MM.1S (cell line): ENCODE measurements around the gene MMP25.

Experiments
- DNase-seq: peaks from one replicate; pipeline ENCODE4 v3.0.0-alpha.2; 2015
- H2AFZ ChIP-seq: fragments of 300-600 bp; sonication (generic); 2 replicates; pipeline ENCODE4 v1.6.0; 2016; ENCODE audit warnings: antibody characterized with exemption, low read length
- H3F3A ChIP-seq: fragments of 300-600 bp; sonication (generic); 2 replicates; pipeline ENCODE4 v1.6.1; 2016; ENCODE audit warnings: mild to moderate bottlenecking, antibody characterized with exemption, low read length, moderate library complexity, mixed read lengths; ENCODE audit not compliant: insufficient read depth
- H3K27ac ChIP-seq: fragments of 300-600 bp; sonication (generic); 2 replicates; pipeline ENCODE4 v1.5.1; 2016; ENCODE audit warnings: mild to moderate bottlenecking, low read length
- H3K27me3 ChIP-seq: fragments of 300-600 bp; sonication (generic); replicated peaks from 2 replicates; pipeline ENCODE4 v1.6.0; 2016; ENCODE audit warnings: low read length; ENCODE audit not compliant: insufficient read depth
- H3K36me3 ChIP-seq: fragments of 300-600 bp; sonication (generic); replicated peaks from 2 replicates; pipeline ENCODE4 v1.6.1; 2016; ENCODE audit warnings: mild to moderate bottlenecking, low read length, mixed read lengths; ENCODE audit not compliant: insufficient read depth
- H3K4me1 ChIP-seq: fragments of 300-600 bp; sonication (generic); 2 replicates; pipeline ENCODE4 v1.6.1; 2016; ENCODE audit warnings: low read length, mixed read lengths
- H3K4me2 ChIP-seq: fragments of 300-600 bp; sonication (generic); 2 replicates; pipeline ENCODE4 v1.6.0; 2016; ENCODE audit warnings: low read depth, low read length
- H3K4me3 ChIP-seq: fragments of 300-600 bp; sonication (generic); 2 replicates; pipeline ENCODE4 v1.5.1; 2016; ENCODE audit warnings: low read length, mixed read lengths
- H3K79me2 ChIP-seq: fragments of 300-600 bp; sonication (generic); 2 replicates; pipeline ENCODE4 v1.6.1; 2016; ENCODE audit warnings: mixed run types, low read length, mixed read lengths
- H3K9ac ChIP-seq: fragments of 300-600 bp; sonication (generic); 2 replicates; pipeline ENCODE4 v1.6.1; 2016; ENCODE audit warnings: low read length, mixed read lengths
- H3K9me2 ChIP-seq: fragments of 300-600 bp; sonication (generic); replicated peaks from 2 replicates; pipeline ENCODE4 v1.6.1; 2016; ENCODE audit warnings: mild to moderate bottlenecking, low read length, mixed read lengths; ENCODE audit not compliant: insufficient read depth
- H3K9me3 ChIP-seq: fragments of 300-600 bp; sonication (generic); replicated peaks from 2 replicates; pipeline ENCODE4 v1.6.1; 2016; ENCODE audit warnings: mild to moderate bottlenecking, low read length, mixed read lengths; ENCODE audit not compliant: insufficient read depth
- H4K20me1 ChIP-seq: fragments of 300-600 bp; sonication (generic); 2 replicates; pipeline ENCODE4 v1.6.1; 2016; ENCODE audit warnings: mild to moderate bottlenecking, low read length, moderate library complexity, mixed read lengths; ENCODE audit not compliant: insufficient read depth
- CTCF ChIP-seq: fragments of 300-600 bp; sonication (generic); IDR thresholded peaks from 2 replicates; pipeline ENCODE4 v1.5.1; 2016; ENCODE audit warnings: antibody characterized with exemption, low read length, mixed read lengths
- EZH2 ChIP-seq: fragments of 300-600 bp; sonication (generic); optimal IDR thresholded peaks from 2 replicates; pipeline ENCODE3; 2017; ENCODE audit warnings: low read depth, mild to moderate bottlenecking, antibody characterized with exemption, low read length, mixed read lengths
- EZH2phosphoT487 ChIP-seq: fragments of 300-600 bp; sonication (generic); IDR thresholded peaks from 2 replicates; pipeline ENCODE4 v1.6.1; 2018; ENCODE audit warnings: antibody characterized with exemption, low read length

MMP25 gene

GRCh38 chr16:3094289-3095027 lies 48.1 kb downstream of the MMP25 start:
- Histone ChIP-seq H3K4me1 (peaks cover 10% of the 10 kb centered on the region), H4K20me1 (no peaks in the 10 kb centered on the region), H2AFZ (no peak overlapping the region), H3K4me3 (no peak overlapping the region), H3K27me3 (peaks cover 58% of the 10 kb centered on the region), H3K4me2 (no peak overlapping the region), H3K9me3 (no peaks in the 10 kb centered on the region), H3K36me3 (no peaks in the 10 kb centered on the region), H3K79me2 (no peaks in the 10 kb centered on the region), H3K9me2 (no peaks in the 10 kb centered on the region), H3F3A (peaks cover 8% of the 10 kb centered on the region; the same call in 1 of the 2 replicates), H3K27ac (peak overlapping the region; percentile 11; the same call in 1 of the 2 replicates), H3K9ac (no peak overlapping the region)
- TF ChIP-seq CTCF (peak; percentile 68), EZH2 (no peak), EZH2phosphoT487 (no peak)
- DNase-seq = peak; percentile 54

- Histone ChIP-seq H3K4me1 (peaks cover 19% of the 10 kb centered on the region), H3F3A (peaks cover 12% of the 10 kb centered on the region; the same call in 1 of the 2 replicates), H3K36me3 (no peaks in the 10 kb centered on the region), H3K27me3 (peaks cover 49% of the 10 kb centered on the region), H3K4me2 (0 out of 2 replicates have a peak overlapping the region, but pooled peaks have one; percentile 5), H3K79me2 (no peaks in the 10 kb centered on the region), H3K9me2 (no peaks in the 10 kb centered on the region), H4K20me1 (no peaks in the 10 kb centered on the region), H2AFZ (no peak overlapping the region), H3K9me3 (no peaks in the 10 kb centered on the region), H3K27ac (no peak overlapping the region), H3K9ac (no peak overlapping the region), H3K4me3 (no peak overlapping the region)
- TF ChIP-seq EZH2 = no peak
- peak; percentile 41 for TF ChIP-seq CTCF
- DNase-seq = peak; percentile 70
These were observed 49.5 kb downstream of the MMP25 start for GRCh38 chr16:3095869-3096268.

GRCh38 chr16:3096362-3096761 lies 50.0 kb downstream of the MMP25 start:
- no peak for DNase-seq
- H3K27me3 ChIP-seq = peaks cover 44% of the 10 kb centered on the region
- H3K4me3 ChIP-seq = no peak overlapping the region
- no peak overlapping the region for H3K9ac ChIP-seq
- H3F3A ChIP-seq = peaks cover 12% of the 10 kb centered on the region; the same call in 1 of the 2 replicates
- H3K4me2 ChIP-seq = no peak overlapping the region
- H3K9me3 ChIP-seq = no peaks in the 10 kb centered on the region
- no peak overlapping the region for H2AFZ ChIP-seq
- H3K36me3 ChIP-seq = no peaks in the 10 kb centered on the region
- H3K79me2 ChIP-seq = no peaks in the 10 kb centered on the region
- no peaks in the 10 kb centered on the region for H4K20me1 ChIP-seq
- peaks cover 23% of the 10 kb centered on the region for H3K4me1 ChIP-seq
- no peaks in the 10 kb centered on the region for H3K9me2 ChIP-seq
- H3K27ac ChIP-seq = no peak overlapping the region
- TF ChIP-seq CTCF = no peak
- TF ChIP-seq EZH2phosphoT487 = no peak
- TF ChIP-seq EZH2 = no peak
